WTC11 (cell line): Measurements from ENCODE around the gene NUDCD3. TPM values are rescaled to one million over a fixed set of nuclear protein-coding genes. Genes with fewer than 3 reads are reported as not detected.

Experiments used
- ATAC-seq: fragments of 200-7000 bp; cut with Tn5 transposase; 2 replicates; pipeline ENCODE4 v1.10.0; 2021; ENCODE audit warnings: mild to moderate bottlenecking, moderate library complexity
- CTCF ChIA-PET: fragments of 300-600 bp; sonication (Branson Sonifier 250); formaldehyde crosslinking; loops from one replicate; lab custom pipeline; 2021; ENCODE audit warnings: antibody characterized with exemption; lab: Charles Lee
- POLR2A ChIA-PET: fragments of 350-600 bp; sonication (Branson Sonifier 250); formaldehyde crosslinking; loops from one replicate; lab custom pipeline; 2021; ENCODE audit warnings: antibody characterized with exemption; lab: Charles Lee
- DNase-seq: peaks from one replicate; pipeline ENCODE4 v3.0.0; 2021; ENCODE audit warnings: low spot score
- H3K27ac Mint-ChIP-seq: 2 replicates; pipeline ENCODE4 v1.8.0; 2021; ENCODE audit warnings: mixed read lengths
- H3K27me3 Mint-ChIP-seq: 2 replicates; pipeline ENCODE4 v1.8.0; 2021; ENCODE audit warnings: low read depth, mild to moderate bottlenecking, moderate library complexity, mixed read lengths
- H3K36me3 Mint-ChIP-seq: 2 replicates; pipeline ENCODE4 v1.8.0; 2021; ENCODE audit warnings: mixed read lengths
- H3K4me1 Mint-ChIP-seq: 2 replicates; pipeline ENCODE4 v1.8.0; 2022; ENCODE audit warnings: mixed read lengths
- H3K4me3 Mint-ChIP-seq: 2 replicates; pipeline ENCODE4 v1.8.0; 2021; ENCODE audit warnings: mild to moderate bottlenecking, moderate library complexity, mixed read lengths
- H3K9me3 Mint-ChIP-seq: 2 replicates; pipeline ENCODE4 v1.8.0; 2021; ENCODE audit warnings: mixed read lengths
- CDX4 ChIP-seq: fragments of 250-450 bp; sonication (Bioruptor Pico); IDR thresholded peaks from 2 replicates; pipeline ENCODE4 v1.9.0; 2021; ENCODE audit warnings: moderate library complexity, mild to moderate bottlenecking, inconsistent platforms, borderline replicate concordance
- HMGA2 ChIP-seq: fragments of 250-450 bp; sonication (Bioruptor Pico); IDR thresholded peaks from 2 replicates; pipeline ENCODE4 v1.4.0; 2021; ENCODE audit warnings: mild to moderate bottlenecking, moderate library complexity
- JUN ChIP-seq: sonication (generic); formaldehyde crosslinking; IDR thresholded peaks from 2 replicates; pipeline ENCODE4 v1.8.0; 2023; ENCODE audit warnings: mild to moderate bottlenecking, missing genetic modification reagents
- MAX ChIP-seq: sonication (generic); formaldehyde crosslinking; IDR thresholded peaks from 2 replicates; pipeline ENCODE4 v1.8.0; 2022; ENCODE audit warnings: mild to moderate bottlenecking, missing genetic modification reagents
- MXD4 ChIP-seq: fragments of 250-450 bp; sonication (Bioruptor Pico); IDR thresholded peaks from 2 replicates; pipeline ENCODE4 v1.8.0; 2021; ENCODE audit warnings: mild to moderate bottlenecking, moderate library complexity, borderline replicate concordance
- NR1H2 ChIP-seq: sonication (generic); formaldehyde crosslinking; IDR thresholded peaks from 2 replicates; pipeline ENCODE4 v1.9.0; 2021; ENCODE audit warnings: mild to moderate bottlenecking, moderate library complexity, missing genetic modification reagents
- NR2C2 ChIP-seq: sonication (generic); formaldehyde crosslinking; IDR thresholded peaks from 2 replicates; pipeline ENCODE4 v1.8.0; 2022; ENCODE audit warnings: mild to moderate bottlenecking, missing genetic modification reagents
- PREB ChIP-seq: sonication (generic); formaldehyde crosslinking; IDR thresholded peaks from 2 replicates; pipeline ENCODE4 v1.8.1; 2022; ENCODE audit warnings: mild to moderate bottlenecking, missing genetic modification reagents, moderate library complexity, borderline replicate concordance
- RORB ChIP-seq: fragments of 250-450 bp; sonication (Bioruptor Pico); IDR thresholded peaks from 2 replicates; pipeline ENCODE4 v1.9.0; 2021; ENCODE audit warnings: mild to moderate bottlenecking
- TEAD1 ChIP-seq: sonication (generic); formaldehyde crosslinking; IDR thresholded peaks from 2 replicates; pipeline ENCODE4 v1.8.0; 2022; ENCODE audit warnings: mild to moderate bottlenecking, missing genetic modification reagents
- USF2 ChIP-seq: sonication (generic); formaldehyde crosslinking; IDR thresholded peaks from 2 replicates; pipeline ENCODE4 v1.8.1; 2023; ENCODE audit warnings: mild to moderate bottlenecking, missing genetic modification reagents, moderate library complexity
- ZBTB21 ChIP-seq: sonication (generic); formaldehyde crosslinking; IDR thresholded peaks from 2 replicates; pipeline ENCODE4 v1.8.1; 2023; ENCODE audit warnings: mild to moderate bottlenecking, missing genetic modification reagents, borderline replicate concordance
- ZNF281 ChIP-seq: sonication (generic); formaldehyde crosslinking; IDR thresholded peaks from 2 replicates; pipeline ENCODE4 v1.8.0; 2023; ENCODE audit warnings: mild to moderate bottlenecking, missing genetic modification reagents
- ZNF317 ChIP-seq: sonication (generic); formaldehyde crosslinking; IDR thresholded peaks from 2 replicates; pipeline ENCODE4 v1.8.1; 2023; ENCODE audit warnings: low read depth, mild to moderate bottlenecking, moderate library complexity, missing genetic modification reagents, borderline replicate concordance
- ZNF396 ChIP-seq: fragments of 250-450 bp; sonication (Bioruptor Pico); IDR thresholded peaks from 2 replicates; pipeline ENCODE4 v1.8.0; 2021; ENCODE audit warnings: mild to moderate bottlenecking, moderate library complexity, borderline replicate concordance
- ZNF416 ChIP-seq: fragments of 250-450 bp; sonication (Bioruptor Pico); IDR thresholded peaks from 2 replicates; pipeline ENCODE4 v1.9.0; 2021; ENCODE audit warnings: mild to moderate bottlenecking, inconsistent platforms
- ZNF532 ChIP-seq: fragments of 250-450 bp; sonication (Bioruptor Pico); IDR thresholded peaks from 2 replicates; pipeline ENCODE4 v1.9.0; 2021; ENCODE audit warnings: mild to moderate bottlenecking, borderline replicate concordance
- ZNF671 ChIP-seq: fragments of 250-450 bp; sonication (Bioruptor Pico); IDR thresholded peaks from 2 replicates; pipeline ENCODE4 v1.8.0; 2021; ENCODE audit warnings: mild to moderate bottlenecking
- total RNA-seq: library from RNA; stranded (reverse); gene quantifications from 3 replicates; pipeline ENCODE4 v1.2.3, GENCODE V29; 2021

Gene NUDCD3
- total RNA-seq, 1 experiment from 2014 or later: 71.8 TPM

GRCh38 chr7:44391746-44392617 is 98.5 kb downstream of the NUDCD3 start:
- POLR2A ChIA-PET: no interaction called here
- TF ChIP-seq JUN (CRISPR knock-in tag) (no peak), ZNF532 (no peak), MXD4 (CRISPR knock-in tag) (no peak), ZNF416 (CRISPR knock-in tag) (no peak), USF2 (CRISPR knock-in tag) (no peak), PREB (CRISPR knock-in tag) (no peak), ZBTB21 (CRISPR knock-in tag) (no peak), CDX4 (CRISPR knock-in tag) (no peak)
- Mint-ChIP-seq H3K27me3 (no peaks in the 10 kb centered on the region), H3K9me3 (no peaks in the 10 kb centered on the region), H3K4me3 (no peak overlapping the region), H3K27ac (no peak overlapping the region), H3K4me1 (no peaks in the 10 kb centered on the region), H3K36me3 (peaks cover 18% of the 10 kb centered on the region)
- ATAC-seq: no peak
- no peak for DNase-seq
- CTCF ChIA-PET: no interaction called here

- H3K4me1 Mint-ChIP-seq: no peaks in the 10 kb centered on the region
- no peak overlapping the region for H3K4me3 Mint-ChIP-seq
- no peaks in the 10 kb centered on the region for H3K9me3 Mint-ChIP-seq
- ATAC-seq: no peak
- TF ChIP-seq NR2C2 (CRISPR knock-in tag) (no peak), ZNF317 (CRISPR knock-in tag) (no peak), ZNF281 (no peak), ZNF532 (no peak), NR1H2 (CRISPR knock-in tag) (no peak), HMGA2 (CRISPR knock-in tag) (no peak), MAX (CRISPR knock-in tag) (no peak), TEAD1 (CRISPR knock-in tag) (no peak), ZBTB21 (CRISPR knock-in tag) (no peak), ZNF396 (CRISPR knock-in tag) (no peak), RORB (no peak), ZNF671 (no peak)
- POLR2A ChIA-PET: no interaction called here
- no peaks in the 10 kb centered on the region for H3K27me3 Mint-ChIP-seq
- DNase-seq: no peak
- H3K27ac Mint-ChIP-seq: no peak overlapping the region
- CTCF ChIA-PET: no interaction called here
- H3K36me3 Mint-ChIP-seq: peaks cover 18% of the 10 kb centered on the region
Observed at GRCh38 chr7:44391171-44391570, 99.3 kb downstream of the NUDCD3 start.
